PC-3 (cell line): ENCODE measurements around the gene DOCK4. TPM values are rescaled to one million over a fixed set of nuclear protein-coding genes. Genes with fewer than 3 reads are reported as not detected.

ENCODE experiments used
- ATAC-seq: fragments of 200-7000 bp; cut with Tn5 transposase; 2 replicates; pipeline ENCODE4 v1.9.1; 2020; ENCODE audit warnings: mild to moderate bottlenecking, moderate library complexity
- BruUV-seq: library from RNA; stranded (reverse); fragments of 400-500 nt; replicated peaks from 2 replicates; lab custom pipeline; 2021; lab: Mats Ljungman, UMichigan
- CTCF ChIA-PET: fragments of 300-600 bp; sonication (Branson Sonifier 250); formaldehyde crosslinking; loops from one replicate; lab custom pipeline; 2022; ENCODE audit warnings: antibody characterized with exemption; lab: Charles Lee
- POLR2A ChIA-PET: fragments of 300-600 bp; sonication (Branson Sonifier 250); formaldehyde crosslinking; loops from one replicate; lab custom pipeline; 2022; ENCODE audit warnings: antibody characterized with exemption; ENCODE audit not compliant: unreplicated experiment; lab: Charles Lee
- DNase-seq: peaks from one replicate; pipeline ENCODE4 v3.0.0-alpha.2; 2015
- H2AFZ ChIP-seq: fragments of 300-600 bp; sonication (generic); 2 replicates; pipeline ENCODE4 v1.6.0; 2016; ENCODE audit warnings: antibody characterized with exemption, low read length
- H3F3A ChIP-seq: fragments of 300-600 bp; sonication (generic); one replicate; pipeline ENCODE4 v1.6.0; 2017; ENCODE audit warnings: antibody characterized with exemption, low read length, control low read depth, mild to moderate bottlenecking; ENCODE audit not compliant: unreplicated experiment
- H3K27ac ChIP-seq: fragments of 300-600 bp; sonication (generic); 2 replicates; pipeline ENCODE4 v1.5.1; 2016; ENCODE audit warnings: mild to moderate bottlenecking, low read length
- H3K27me3 ChIP-seq: fragments of 300-600 bp; sonication (generic); 2 replicates; pipeline ENCODE4 v1.6.1; 2016; ENCODE audit warnings: low read length, mixed read lengths
- H3K36me3 ChIP-seq: fragments of 300-600 bp; sonication (generic); 2 replicates; pipeline ENCODE4 v1.6.1; 2016; ENCODE audit warnings: low read depth, mixed run types, low read length, mixed read lengths
- H3K4me1 ChIP-seq: fragments of 300-600 bp; sonication (generic); 2 replicates; pipeline ENCODE4 v1.5.1; 2016; ENCODE audit warnings: low read length; ENCODE audit not compliant: insufficient read depth
- H3K4me2 ChIP-seq: fragments of 300-600 bp; sonication (generic); 2 replicates; pipeline ENCODE4 v1.6.0; 2016; ENCODE audit warnings: low read length
- H3K4me3 ChIP-seq: fragments of 300-600 bp; sonication (generic); 2 replicates; pipeline ENCODE4 v1.5.1; 2016; ENCODE audit warnings: mild to moderate bottlenecking, low read length, mixed read lengths
- H3K79me2 ChIP-seq: fragments of 300-600 bp; sonication (generic); 2 replicates; pipeline ENCODE4 v1.6.1; 2017; ENCODE audit warnings: low read length, mixed read lengths
- H3K9ac ChIP-seq: fragments of 300-600 bp; sonication (generic); 2 replicates; pipeline ENCODE4 v1.6.0; 2016; ENCODE audit warnings: mild to moderate bottlenecking, low read length
- H3K9me2 ChIP-seq: fragments of 300-600 bp; sonication (generic); replicated peaks from 2 replicates; pipeline ENCODE4 v1.6.1; 2016; ENCODE audit warnings: mixed run types, low read length, mixed read lengths
- H3K9me3 ChIP-seq: fragments of 300-600 bp; sonication (generic); 2 replicates; pipeline ENCODE4 v1.6.1; 2016; ENCODE audit warnings: low read length, mixed read lengths
- H4K20me1 ChIP-seq: fragments of 300-600 bp; sonication (generic); 2 replicates; pipeline ENCODE4 v1.6.1; 2016; ENCODE audit warnings: low read length, mixed read lengths
- EZH2 ChIP-seq: fragments of 300-600 bp; sonication (generic); IDR thresholded peaks from one replicate; pipeline ENCODE4 v1.6.1; 2017; ENCODE audit warnings: antibody characterized with exemption, mild to moderate bottlenecking, low read length; ENCODE audit not compliant: unreplicated experiment
- EZH2phosphoT487 ChIP-seq: fragments of 300-600 bp; sonication (generic); IDR thresholded peaks from 2 replicates; pipeline ENCODE4 v1.6.1; 2018; ENCODE audit warnings: mild to moderate bottlenecking, antibody characterized with exemption, low read length, borderline replicate concordance
- intact Hi-C: fragments of 100-400 bp; cut with micrococcal nuclease; formaldehyde crosslinking; loops from 2 replicates; pipeline ENCODE4 v1.9.0; 2023
- total RNA-seq: library from RNA; depleted of rRNA; stranded (reverse); fragments of >200 nt; gene quantifications from 2 replicates; pipeline ENCODE4 v1.2.3, GENCODE V29; 2014
- TF ChIP-seq, protein P1 (sequence below): fragments of 300-600 bp; sonication (generic); conservative IDR thresholded peaks from 2 replicates; pipeline ENCODE4 v1.5.1; 2017; ENCODE audit warnings: antibody characterized with exemption, low read depth, mild to moderate bottlenecking, low read length

DOCK4 gene
- total RNA-seq, 1 experiment from 2014 or later = 25.4 TPM

- H3K36me3 ChIP-seq = no peaks in the 10 kb centered on the region
- BruUV-seq = no TSS peak
- no peak for ATAC-seq
- H3K27me3 ChIP-seq = no peaks in the 10 kb centered on the region
- no peaks in the 10 kb centered on the region; the same call in 1 of the 2 replicates for H4K20me1 ChIP-seq
- DNase-seq = no peak
- H3K9me2 ChIP-seq = no peaks in the 10 kb centered on the region
- H3K4me3 ChIP-seq = no peak overlapping the region
- H3K27ac ChIP-seq = no peak overlapping the region
- no peak overlapping the region for H3K9ac ChIP-seq
- no peak overlapping the region for H3K4me2 ChIP-seq
- no peaks in the 10 kb centered on the region for H3F3A ChIP-seq
- CTCF ChIA-PET = no interaction called here
- intact Hi-C loops = no loop called here
- TF ChIP-seq EZH2phosphoT487 (no peak), EZH2 (no peak)
- TF ChIP-seq, protein P1, sequence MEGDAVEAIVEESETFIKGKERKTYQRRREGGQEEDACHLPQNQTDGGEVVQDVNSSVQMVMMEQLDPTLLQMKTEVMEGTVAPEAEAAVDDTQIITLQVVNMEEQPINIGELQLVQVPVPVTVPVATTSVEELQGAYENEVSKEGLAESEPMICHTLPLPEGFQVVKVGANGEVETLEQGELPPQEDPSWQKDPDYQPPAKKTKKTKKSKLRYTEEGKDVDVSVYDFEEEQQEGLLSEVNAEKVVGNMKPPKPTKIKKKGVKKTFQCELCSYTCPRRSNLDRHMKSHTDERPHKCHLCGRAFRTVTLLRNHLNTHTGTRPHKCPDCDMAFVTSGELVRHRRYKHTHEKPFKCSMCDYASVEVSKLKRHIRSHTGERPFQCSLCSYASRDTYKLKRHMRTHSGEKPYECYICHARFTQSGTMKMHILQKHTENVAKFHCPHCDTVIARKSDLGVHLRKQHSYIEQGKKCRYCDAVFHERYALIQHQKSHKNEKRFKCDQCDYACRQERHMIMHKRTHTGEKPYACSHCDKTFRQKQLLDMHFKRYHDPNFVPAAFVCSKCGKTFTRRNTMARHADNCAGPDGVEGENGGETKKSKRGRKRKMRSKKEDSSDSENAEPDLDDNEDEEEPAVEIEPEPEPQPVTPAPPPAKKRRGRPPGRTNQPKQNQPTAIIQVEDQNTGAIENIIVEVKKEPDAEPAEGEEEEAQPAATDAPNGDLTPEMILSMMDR = no peak
- H2AFZ ChIP-seq = no peak overlapping the region
- POLR2A ChIA-PET = no interaction called here
- no peaks in the 10 kb centered on the region for H3K9me3 ChIP-seq
- peaks cover 59% of the 10 kb centered on the region for H3K79me2 ChIP-seq
- H3K4me1 ChIP-seq = peaks cover 10% of the 10 kb centered on the region
Observed at GRCh38 chr7:112214268-112214667, 8.1 kb upstream of the DOCK4 start.

GRCh38 chr7:112213735-112214134 is 7.5 kb upstream of the DOCK4 start:
- Histone ChIP-seq H2AFZ (no peak overlapping the region), H3K9ac (no peak overlapping the region), H3K4me1 (peaks cover 10% of the 10 kb centered on the region), H4K20me1 (no peaks in the 10 kb centered on the region; the same call in 1 of the 2 replicates), H3K27me3 (no peaks in the 10 kb centered on the region), H3K27ac (no peak overlapping the region), H3K4me3 (no peak overlapping the region), H3K79me2 (peaks cover 64% of the 10 kb centered on the region), H3K4me2 (no peak overlapping the region), H3K36me3 (no peaks in the 10 kb centered on the region), H3K9me3 (no peaks in the 10 kb centered on the region), H3K9me2 (no peaks in the 10 kb centered on the region), H3F3A (no peaks in the 10 kb centered on the region)
- CTCF ChIA-PET = no interaction called here
- no TSS peak for BruUV-seq
- ATAC-seq = no peak
- POLR2A ChIA-PET = no interaction called here
- intact Hi-C loops = no loop called here
- TF ChIP-seq EZH2 (no peak), EZH2phosphoT487 (no peak)
- DNase-seq = no peak

DNA sequence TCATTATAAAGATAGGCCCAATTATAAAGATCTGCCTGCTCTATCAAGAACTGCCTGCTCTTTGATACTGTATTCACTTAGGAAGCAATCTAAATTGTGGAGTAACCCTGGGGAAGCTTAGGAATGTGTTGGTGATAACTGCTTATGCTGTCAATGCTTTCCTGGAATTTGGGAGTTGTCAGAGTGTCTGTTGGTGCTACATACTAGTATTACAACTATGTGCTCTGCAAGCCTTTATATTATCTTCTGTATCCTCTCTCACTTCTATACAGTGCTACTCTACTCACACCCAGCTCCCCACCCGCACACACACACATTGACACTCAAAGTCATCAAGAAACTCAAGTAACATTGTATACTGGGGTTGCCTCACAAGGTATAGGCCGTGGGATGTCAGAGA is 6.4 kb upstream of the DOCK4 start:
- peaks cover 75% of the 10 kb centered on the region for H3K79me2 ChIP-seq
- H3K9ac ChIP-seq = no peak overlapping the region
- ATAC-seq (no peak), DNase-seq (no peak)
- TF ChIP-seq, protein P1 = no peak
- TF ChIP-seq EZH2phosphoT487 (no peak), EZH2 (no peak)
- H3K4me2 ChIP-seq = no peak overlapping the region
- no peaks in the 10 kb centered on the region for H3K27me3 ChIP-seq
- no peaks in the 10 kb centered on the region for H3K36me3 ChIP-seq
- H3F3A ChIP-seq = no peaks in the 10 kb centered on the region
- H3K9me2 ChIP-seq = no peaks in the 10 kb centered on the region
- H4K20me1 ChIP-seq = no peaks in the 10 kb centered on the region; the same call in 1 of the 2 replicates
- ChIA-PET POLR2A (no interaction called here), CTCF (no interaction called here)
- no peak overlapping the region for H2AFZ ChIP-seq
- H3K4me3 ChIP-seq = no peak overlapping the region
- peaks cover 14% of the 10 kb centered on the region for H3K4me1 ChIP-seq
- no TSS peak for BruUV-seq
- H3K27ac ChIP-seq = no peak overlapping the region
- intact Hi-C loops = no loop called here
- H3K9me3 ChIP-seq = no peaks in the 10 kb centered on the region
